HCT116 (cell line): ENCODE data around the gene KMT2C.

Experiments used
- CEBPB ChIP-seq: IDR thresholded peaks from 2 replicates; pipeline ENCODE4 v1.6.1; 2012; ENCODE audit warnings: low read depth
- EZH2 ChIP-seq: fragments of 200-600 bp; sonication (generic); IDR thresholded peaks from 2 replicates; pipeline ENCODE4 v1.6.1; 2017; ENCODE audit warnings: antibody characterized with exemption, mixed run types
- EZH2phosphoT487 ChIP-seq: fragments of 200-600 bp; IDR thresholded peaks from 2 replicates; pipeline ENCODE4 v1.6.1; 2018; ENCODE audit warnings: antibody characterized with exemption, borderline replicate concordance
- POLR2A ChIP-seq: IDR thresholded peaks from 2 replicates; pipeline ENCODE4 v1.7.0; 2011; ENCODE audit warnings: borderline replicate concordance; ENCODE audit not compliant: insufficient read depth, insufficient read length; ENCODE audit errors: extremely low read depth
- RAD21 ChIP-seq: IDR thresholded peaks from 2 replicates; pipeline ENCODE4 v1.6.1; 2012; ENCODE audit warnings: low read depth, mild to moderate bottlenecking
- REST ChIP-seq: IDR thresholded peaks from 2 replicates; pipeline ENCODE4 v1.6.1; 2012; ENCODE audit warnings: low read depth
- SP1 ChIP-seq: IDR thresholded peaks from 2 replicates; pipeline ENCODE4 v1.6.1; 2012; ENCODE audit warnings: low read depth
- YY1 ChIP-seq: IDR thresholded peaks from 2 replicates; pipeline ENCODE4 v1.6.1; 2011; ENCODE audit warnings: low read length, low read depth, moderate library complexity, mild to moderate bottlenecking; ENCODE audit not compliant: insufficient replicate concordance; ENCODE audit errors: extremely low read depth
- ZFX ChIP-seq: fragments of 450-650 bp; IDR thresholded peaks from 2 replicates; pipeline ENCODE4 v1.6.1; 2017
- TF ChIP-seq, protein P1 (sequence below), 3 experiments: fragments of 200-600 bp in 1 of 3; sonication (generic) in 1 of 3; IDR thresholded peaks in 2 of 3; conservative IDR thresholded peaks in 1 of 3; 2 replicates each; pipeline ENCODE4 v1.5.1; 2012 to 2017; ENCODE audit warnings: low read depth in 2 of 3, low read length in 2 of 3, antibody characterized with exemption in 1 of 3, borderline replicate concordance in 1 of 3, control low read depth in 1 of 3, mild to moderate bottlenecking in 1 of 3, mixed read lengths in 1 of 3, mixed run types in 1 of 3, moderate library complexity in 1 of 3; ENCODE audit not compliant: insufficient read depth in 1 of 3

GRCh38 chr7:152362128-152362926 lies 73.5 kb downstream of the KMT2C start:
- TF ChIP-seq POLR2A (no peak), REST (no peak), SP1 (no peak), EZH2 (no peak), YY1 (no peak), RAD21 (no peak), ZFX (no peak), CEBPB (no peak), EZH2phosphoT487 (no peak)
- TF ChIP-seq, protein P1, sequence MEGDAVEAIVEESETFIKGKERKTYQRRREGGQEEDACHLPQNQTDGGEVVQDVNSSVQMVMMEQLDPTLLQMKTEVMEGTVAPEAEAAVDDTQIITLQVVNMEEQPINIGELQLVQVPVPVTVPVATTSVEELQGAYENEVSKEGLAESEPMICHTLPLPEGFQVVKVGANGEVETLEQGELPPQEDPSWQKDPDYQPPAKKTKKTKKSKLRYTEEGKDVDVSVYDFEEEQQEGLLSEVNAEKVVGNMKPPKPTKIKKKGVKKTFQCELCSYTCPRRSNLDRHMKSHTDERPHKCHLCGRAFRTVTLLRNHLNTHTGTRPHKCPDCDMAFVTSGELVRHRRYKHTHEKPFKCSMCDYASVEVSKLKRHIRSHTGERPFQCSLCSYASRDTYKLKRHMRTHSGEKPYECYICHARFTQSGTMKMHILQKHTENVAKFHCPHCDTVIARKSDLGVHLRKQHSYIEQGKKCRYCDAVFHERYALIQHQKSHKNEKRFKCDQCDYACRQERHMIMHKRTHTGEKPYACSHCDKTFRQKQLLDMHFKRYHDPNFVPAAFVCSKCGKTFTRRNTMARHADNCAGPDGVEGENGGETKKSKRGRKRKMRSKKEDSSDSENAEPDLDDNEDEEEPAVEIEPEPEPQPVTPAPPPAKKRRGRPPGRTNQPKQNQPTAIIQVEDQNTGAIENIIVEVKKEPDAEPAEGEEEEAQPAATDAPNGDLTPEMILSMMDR (IDR thresholded peaks at IDR 0.05 in 2 of 3, conservative IDR thresholded peaks at IDR 0.05 in 1 of 3; ENCODE audit: borderline replicate concordance in 1 of 3, insufficient read depth in 1 of 3, low read depth in 2 of 3, low read length in 2 of 3): no peak
